ENCODE data around the gene CHMP1A.
A peak's percentile ranks its signal among the peaks of the same experiment; 100 is the strongest.
"Not testable (repeated sequence)": the region's sequence is repeated elsewhere in the genome, so short reads cannot be mapped to it uniquely, and the experiment has no call there.

Gene CHMP1A

GRCh38 chr16:89691986-89692569 is 34.6 kb upstream of the CHMP1A start:
- no peak for DNase-seq

- DNase-seq: no peak
These were observed 33.9 kb upstream of the CHMP1A start for GRCh38 chr16:89691231-89691985.

GRCh38 chr16:89690392-89690901 is 32.9 kb upstream of the CHMP1A start:
- no peak for DNase-seq

GRCh38 chr16:89689621-89690020 is 32.1 kb upstream of the CHMP1A start:
- not testable (repeated sequence) for DNase-seq

GRCh38 chr16:89689142-89689541 is 31.6 kb upstream of the CHMP1A start:
- no peak for DNase-seq

GRCh38 chr16:89688395-89688794 is 30.9 kb upstream of the CHMP1A start:
- DNase-seq: no peak

GRCh38 chr16:89687092-89687940 is 29.8 kb upstream of the CHMP1A start:
- no peak for DNase-seq

- DNase-seq: peak; percentile 77
These were observed 29.1 kb upstream of the CHMP1A start, which contains the start of gene CDK10 for GRCh38 chr16:89686520-89687091. CDK10 (plus strand) TSS chr16:89686689; CDS start chr16:89686711, 22 bp downstream.

GRCh38 chr16:89685916-89686315 is 28.4 kb upstream of the CHMP1A start:
- no peak for DNase-seq

- DNase-seq: no peak
These were observed 20.8 kb upstream of the CHMP1A start for GRCh38 chr16:89678258-89678657.

GRCh38 chr16:89672177-89672941 is 14.9 kb upstream of the CHMP1A start:
- DNase-seq: no peak

GRCh38 chr16:89671565-89671964 is 14.1 kb upstream of the CHMP1A start:
- DNase-seq: not testable (repeated sequence)

GRCh38 chr16:89670496-89671431 is 13.3 kb upstream of the CHMP1A start:
- no peak for DNase-seq

GRCh38 chr16:89669755-89670154 is 12.2 kb upstream of the CHMP1A start:
- DNase-seq: no peak

GRCh38 chr16:89668790-89669158 is 11.3 kb upstream of the CHMP1A start:
- DNase-seq: no peak

- no peak for DNase-seq
These were observed 10.1 kb upstream of the CHMP1A start for GRCh38 chr16:89667633-89668032.

GRCh38 chr16:89667000-89667399 is 9.5 kb upstream of the CHMP1A start:
- not testable (repeated sequence) for DNase-seq

GRCh38 chr16:89664238-89664637 is 6.7 kb upstream of the CHMP1A start:
- not testable (repeated sequence) for DNase-seq

GRCh38 chr16:89661215-89661614 is 3.7 kb upstream of the CHMP1A start:
- no peak for DNase-seq

GRCh38 chr16:89660146-89660545 is 2.6 kb upstream of the CHMP1A start:
- no peak for DNase-seq
